ENCODE data around the gene KNG1. TPM values are rescaled to one million over a fixed set of nuclear protein-coding genes. Genes with fewer than 3 reads are reported as not detected.

Gene KNG1
- total RNA-seq, 1 donor from 2014 or later, result 1,019 TPM

Other genes starting within 250 kb of the KNG1 start
- gene CRYGS, start 173.0 kb upstream of the KNG1 start, total RNA-seq, result 2.6 TPM
- 6.4 TPM for gene TBCCD1, start 150.0 kb upstream of the KNG1 start, total RNA-seq
- gene DNAJB11, start 146.6 kb upstream of the KNG1 start, total RNA-seq, result 35.3 TPM
- gene AHSG, start 104.3 kb upstream of the KNG1 start, total RNA-seq, result 763 TPM
- 49.9 TPM for gene FETUB, start 77.0 kb upstream of the KNG1 start, total RNA-seq
- gene HRG, start 51.3 kb upstream of the KNG1 start, total RNA-seq, result 324 TPM
- 143 TPM for gene EIF4A2, start 66.2 kb downstream of the KNG1 start, total RNA-seq
- gene RFC4, start 89.1 kb downstream of the KNG1 start, total RNA-seq, result 7.1 TPM
- gene ADIPOQ, start 125.4 kb downstream of the KNG1 start, total RNA-seq, result not detected
- gene ST6GAL1, start 213.2 kb downstream of the KNG1 start, total RNA-seq, result 410 TPM